ENCODE measurements around the gene NTRK3.
"Not testable (repeated sequence)": the region's sequence is repeated elsewhere in the genome, so short reads cannot be mapped to it uniquely, and the experiment has no call there.

NTRK3 gene

DNA sequence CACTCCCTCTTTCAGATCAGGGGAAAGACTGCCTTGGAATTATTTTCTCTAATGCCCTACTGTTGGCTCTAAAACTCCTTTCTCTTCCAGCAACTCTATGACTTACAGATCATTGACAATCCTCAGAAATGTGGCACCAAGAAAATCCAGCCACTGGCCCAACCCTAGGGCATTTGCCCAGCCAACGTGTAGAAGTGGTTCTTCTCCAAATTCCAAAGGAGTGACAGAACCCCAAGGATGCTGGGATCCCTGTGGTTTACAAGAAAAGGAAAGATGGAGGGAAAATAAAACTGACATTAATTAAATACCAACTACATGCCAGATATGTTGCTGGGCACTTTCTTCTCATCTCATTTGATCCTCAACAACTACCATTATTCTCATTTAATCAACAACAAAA lies 216.0 kb downstream of the NTRK3 start:
- no peak overlapping the region for H3K27ac ChIP-seq (ENCODE audit: low read length)
- H4K20me1 ChIP-seq (ENCODE audit: insufficient read depth, low read length), result no peaks in the 10 kb centered on the region
- H3K9me3 ChIP-seq (ENCODE audit: insufficient read depth, low read length), result no peaks in the 10 kb centered on the region
- no peak overlapping the region for H3K9ac ChIP-seq (ENCODE audit: low read length)
- no peak for TF ChIP-seq EZH2phosphoT487 (IDR thresholded peaks at IDR 0.05; ENCODE audit: low read depth)
- TF ChIP-seq, protein P1, sequence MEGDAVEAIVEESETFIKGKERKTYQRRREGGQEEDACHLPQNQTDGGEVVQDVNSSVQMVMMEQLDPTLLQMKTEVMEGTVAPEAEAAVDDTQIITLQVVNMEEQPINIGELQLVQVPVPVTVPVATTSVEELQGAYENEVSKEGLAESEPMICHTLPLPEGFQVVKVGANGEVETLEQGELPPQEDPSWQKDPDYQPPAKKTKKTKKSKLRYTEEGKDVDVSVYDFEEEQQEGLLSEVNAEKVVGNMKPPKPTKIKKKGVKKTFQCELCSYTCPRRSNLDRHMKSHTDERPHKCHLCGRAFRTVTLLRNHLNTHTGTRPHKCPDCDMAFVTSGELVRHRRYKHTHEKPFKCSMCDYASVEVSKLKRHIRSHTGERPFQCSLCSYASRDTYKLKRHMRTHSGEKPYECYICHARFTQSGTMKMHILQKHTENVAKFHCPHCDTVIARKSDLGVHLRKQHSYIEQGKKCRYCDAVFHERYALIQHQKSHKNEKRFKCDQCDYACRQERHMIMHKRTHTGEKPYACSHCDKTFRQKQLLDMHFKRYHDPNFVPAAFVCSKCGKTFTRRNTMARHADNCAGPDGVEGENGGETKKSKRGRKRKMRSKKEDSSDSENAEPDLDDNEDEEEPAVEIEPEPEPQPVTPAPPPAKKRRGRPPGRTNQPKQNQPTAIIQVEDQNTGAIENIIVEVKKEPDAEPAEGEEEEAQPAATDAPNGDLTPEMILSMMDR (IDR thresholded peaks at IDR 0.05; ENCODE audit: low read depth, low read length), result no peak
- H3K4me3 ChIP-seq (ENCODE audit: low read length), result no peak overlapping the region
- no peaks in the 10 kb centered on the region for H3K4me1 ChIP-seq (ENCODE audit: low read length)
- H3K36me3 ChIP-seq (replicated peaks; ENCODE audit: low read depth, low read length), result no peaks in the 10 kb centered on the region
- no peak overlapping the region for H3K4me2 ChIP-seq (ENCODE audit: low read length)
- no peaks in the 10 kb centered on the region for H3K79me2 ChIP-seq (ENCODE audit: low read length)
- H3K27me3 ChIP-seq (ENCODE audit: low read depth, low read length), result peaks cover 24% of the 10 kb centered on the region
- no peak overlapping the region for H2AFZ ChIP-seq (ENCODE audit: low read depth, low read length)

DNA sequence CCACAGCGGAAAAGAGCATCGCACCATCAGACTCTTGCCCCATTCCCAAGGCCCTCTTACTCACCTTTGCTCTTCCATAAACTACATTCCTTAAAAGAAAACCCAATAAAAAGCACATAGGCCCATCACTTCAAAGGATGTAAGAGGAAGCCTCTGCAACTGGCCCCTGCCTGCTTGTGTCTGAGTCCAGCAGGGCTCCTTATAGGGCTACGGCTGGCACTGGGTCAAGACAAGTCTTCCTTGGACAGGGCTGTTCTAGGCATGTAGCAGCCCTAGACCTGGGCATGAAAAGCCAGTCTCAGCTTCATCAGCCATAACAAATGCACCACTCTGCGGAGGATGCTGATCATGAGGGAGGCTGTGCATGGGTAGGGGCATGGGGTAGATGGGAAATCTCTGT lies 218.3 kb downstream of the NTRK3 start:
- Histone ChIP-seq H3K27ac (ENCODE audit: low read length) (no peak overlapping the region), H3K79me2 (ENCODE audit: low read length) (no peaks in the 10 kb centered on the region)

DNA sequence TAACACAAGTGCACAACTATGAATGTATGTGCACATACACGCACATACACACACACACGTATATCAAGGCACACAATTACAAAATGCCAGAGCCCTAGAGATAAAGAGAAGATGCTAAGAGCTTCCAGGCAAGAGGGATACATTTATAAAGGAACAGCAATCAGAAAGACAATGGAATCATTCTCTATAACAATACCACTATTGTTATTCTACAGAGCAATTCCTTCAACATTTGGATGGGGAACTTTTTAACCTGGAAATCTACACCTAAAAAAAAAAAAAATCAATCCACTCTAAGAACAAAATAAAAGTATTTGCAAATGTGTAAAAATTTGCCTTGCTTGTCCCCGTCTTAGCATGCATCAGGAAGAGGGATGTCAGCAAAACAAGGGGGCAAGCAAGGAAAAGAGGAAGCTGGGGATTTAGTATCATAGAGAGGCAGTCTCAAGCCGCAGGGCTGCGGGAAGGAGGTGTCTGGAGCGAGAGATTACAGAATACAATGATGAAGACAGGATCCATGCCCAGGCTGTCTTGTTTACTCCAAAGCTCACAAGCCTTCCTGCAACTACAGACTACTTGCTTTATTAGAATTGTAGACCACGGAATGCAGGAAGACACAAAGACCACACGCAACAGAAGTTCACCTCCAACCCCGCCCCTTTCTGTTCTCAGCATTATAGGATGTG lies 220.2 kb downstream of the NTRK3 start:
- Histone ChIP-seq H4K20me1 (ENCODE audit: insufficient read depth, low read length) (no peaks in the 10 kb centered on the region), H3K4me1 (ENCODE audit: low read length) (no peaks in the 10 kb centered on the region), H2AFZ (ENCODE audit: low read depth, low read length) (no peak overlapping the region), H3K79me2 (ENCODE audit: low read length) (no peaks in the 10 kb centered on the region), H3K9me3 (ENCODE audit: insufficient read depth, low read length) (no peaks in the 10 kb centered on the region), H3K27me3 (ENCODE audit: low read depth, low read length) (peaks cover 29% of the 10 kb centered on the region), H3K4me3 (ENCODE audit: low read length) (no peak overlapping the region), H3K36me3 (replicated peaks; ENCODE audit: low read depth, low read length) (no peaks in the 10 kb centered on the region), H3K4me2 (ENCODE audit: low read length) (no peak overlapping the region), H3K9ac (ENCODE audit: low read length) (no peak overlapping the region), H3K27ac (ENCODE audit: low read length) (no peak overlapping the region)
- TF ChIP-seq, protein P1 (IDR thresholded peaks at IDR 0.05; ENCODE audit: low read depth, low read length), result no peak
- no peak for TF ChIP-seq EZH2phosphoT487 (IDR thresholded peaks at IDR 0.05; ENCODE audit: low read depth)

More for the DNA sequence above, 218.3 kb downstream of the NTRK3 start:
- H3K9ac ChIP-seq (ENCODE audit: low read length), result no peak overlapping the region
- H3K4me1 ChIP-seq (ENCODE audit: low read length), result no peaks in the 10 kb centered on the region
- no peaks in the 10 kb centered on the region for H4K20me1 ChIP-seq (ENCODE audit: insufficient read depth, low read length)
- TF ChIP-seq, protein P1 (IDR thresholded peaks at IDR 0.05; ENCODE audit: low read depth, low read length), result no peak
- TF ChIP-seq EZH2phosphoT487 (IDR thresholded peaks at IDR 0.05; ENCODE audit: low read depth), result no peak
- no peaks in the 10 kb centered on the region for H3K36me3 ChIP-seq (replicated peaks; ENCODE audit: low read depth, low read length)
- H2AFZ ChIP-seq (ENCODE audit: low read depth, low read length), result no peak overlapping the region
- no peak overlapping the region for H3K4me3 ChIP-seq (ENCODE audit: low read length)
- H3K4me2 ChIP-seq (ENCODE audit: low read length), result no peak overlapping the region
- no peaks in the 10 kb centered on the region for H3K9me3 ChIP-seq (ENCODE audit: insufficient read depth, low read length)
- H3K27me3 ChIP-seq (ENCODE audit: low read depth, low read length), result peaks cover 35% of the 10 kb centered on the region

DNA sequence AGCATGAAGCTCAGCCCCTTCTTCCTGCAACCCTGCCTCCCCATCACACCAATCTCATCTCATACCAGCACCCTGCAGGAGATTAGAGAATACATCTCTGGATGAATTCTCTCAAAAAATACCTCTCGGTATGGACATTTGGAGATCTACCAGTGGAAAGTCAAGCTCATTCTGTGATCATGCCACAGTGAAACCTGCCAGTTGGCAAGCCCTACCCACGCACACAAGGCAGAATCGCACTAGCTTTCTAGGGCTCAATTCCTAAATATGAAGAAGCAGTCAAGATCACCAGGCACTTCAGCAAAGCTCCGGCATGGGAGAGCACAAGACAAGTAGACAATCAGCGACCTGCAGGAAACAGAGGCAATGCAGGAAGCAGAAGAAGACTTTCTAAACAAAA lies 221.2 kb downstream of the NTRK3 start:
- Histone ChIP-seq H3K79me2 (ENCODE audit: low read length) (no peaks in the 10 kb centered on the region), H2AFZ (ENCODE audit: low read depth, low read length) (no peak overlapping the region), H3K4me3 (ENCODE audit: low read length) (no peak overlapping the region), H3K9ac (ENCODE audit: low read length) (no peak overlapping the region), H3K36me3 (replicated peaks; ENCODE audit: low read depth, low read length) (no peaks in the 10 kb centered on the region), H3K4me1 (ENCODE audit: low read length) (no peaks in the 10 kb centered on the region), H3K27me3 (ENCODE audit: low read depth, low read length) (peaks cover 29% of the 10 kb centered on the region), H4K20me1 (ENCODE audit: insufficient read depth, low read length) (no peaks in the 10 kb centered on the region), H3K9me3 (ENCODE audit: insufficient read depth, low read length) (no peaks in the 10 kb centered on the region), H3K4me2 (ENCODE audit: low read length) (no peak overlapping the region), H3K27ac (ENCODE audit: low read length) (no peak overlapping the region)
- TF ChIP-seq EZH2phosphoT487 (IDR thresholded peaks at IDR 0.05; ENCODE audit: low read depth), result no peak
- TF ChIP-seq, protein P1 (IDR thresholded peaks at IDR 0.05; ENCODE audit: low read depth, low read length), result no peak

DNA sequence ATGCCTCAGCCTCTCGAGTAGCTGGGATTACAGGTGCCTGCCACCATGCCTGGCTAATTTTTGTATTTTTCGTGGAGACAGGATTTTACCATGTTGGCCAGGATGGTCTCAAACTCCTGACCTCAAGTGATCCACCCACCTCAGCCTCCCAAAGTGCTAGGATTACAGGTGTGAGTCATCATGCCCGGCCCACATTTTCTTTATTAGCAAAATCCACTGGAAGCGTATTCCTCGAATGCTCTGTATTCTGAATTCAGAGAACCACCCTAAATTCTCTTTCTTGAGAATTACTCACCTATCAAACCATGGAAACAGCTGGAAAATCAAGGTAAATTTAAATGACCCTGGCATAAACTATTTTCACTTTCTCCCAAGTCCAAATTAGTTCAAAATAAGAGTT lies 223.1 kb downstream of the NTRK3 start:
- not testable (repeated sequence) for H3K27ac ChIP-seq (ENCODE audit: low read length); H3K4me2 ChIP-seq (ENCODE audit: low read length); H3K36me3 ChIP-seq (replicated peaks; ENCODE audit: low read depth, low read length); H4K20me1 ChIP-seq (ENCODE audit: insufficient read depth, low read length); H3K79me2 ChIP-seq (ENCODE audit: low read length); H3K9ac ChIP-seq (ENCODE audit: low read length); H3K4me3 ChIP-seq (ENCODE audit: low read length); H3K4me1 ChIP-seq (ENCODE audit: low read length); H3K9me3 ChIP-seq (ENCODE audit: insufficient read depth, low read length); H2AFZ ChIP-seq (ENCODE audit: low read depth, low read length)
- H3K27me3 ChIP-seq (ENCODE audit: low read depth, low read length), result peaks cover 21% of the 10 kb centered on the region
